ENCODE measurements around the gene PIGS.

GRCh38 chr17:28597606-28598383 is 26.5 kb upstream of the PIGS start:
- TF ChIP-seq CTCF (IDR thresholded peaks at IDR 0.05) = no peak
- no peak for TF ChIP-seq EZH2 (IDR thresholded peaks at IDR 0.05)
- TF ChIP-seq EZH2phosphoT487 (IDR thresholded peaks at IDR 0.05) = no peak
